Liver (tissue), 3 donors: Measurements from ENCODE around the gene APOBEC3H.

Experiments
- ATF3 ChIP-seq: IDR thresholded peaks from 2 replicates; pipeline ENCODE4 v1.6.1; 2016; ENCODE audit warnings: antibody characterized with exemption
- GABPA ChIP-seq, 2 donors: IDR thresholded peaks in 1 of 2; conservative IDR thresholded peaks in 1 of 2; 2 replicates each; pipeline ENCODE4 v1.6.1; 2016; ENCODE audit warnings: antibody characterized with exemption in 2 of 2, mild to moderate bottlenecking in 1 of 2, moderate library complexity in 1 of 2
- TAF1 ChIP-seq: conservative IDR thresholded peaks from 2 replicates; pipeline ENCODE4 v1.6.1; 2016; ENCODE audit warnings: antibody characterized with exemption, mild to moderate bottlenecking
- YY1 ChIP-seq: IDR thresholded peaks from 2 replicates; pipeline ENCODE4 v1.6.1; 2016; ENCODE audit warnings: antibody characterized with exemption, mild to moderate bottlenecking
- TF ChIP-seq, protein P1 (sequence below): fragments of 150-350 bp; IDR thresholded peaks from 2 replicates; pipeline ENCODE4 v1.5.1; 2017; ENCODE audit warnings: improper control_type of control experiment, low read depth, low read length; ENCODE audit not compliant: missing input control
- donor health status: healthy.
- donor health status: healthy.

- TF ChIP-seq TAF1 (no peak), GABPA (IDR thresholded peaks at IDR 0.05 in 1 of 2, conservative IDR thresholded peaks at IDR 0.05 in 1 of 2) (no peak), ATF3 (no peak), YY1 (no peak)
- TF ChIP-seq, protein P1, sequence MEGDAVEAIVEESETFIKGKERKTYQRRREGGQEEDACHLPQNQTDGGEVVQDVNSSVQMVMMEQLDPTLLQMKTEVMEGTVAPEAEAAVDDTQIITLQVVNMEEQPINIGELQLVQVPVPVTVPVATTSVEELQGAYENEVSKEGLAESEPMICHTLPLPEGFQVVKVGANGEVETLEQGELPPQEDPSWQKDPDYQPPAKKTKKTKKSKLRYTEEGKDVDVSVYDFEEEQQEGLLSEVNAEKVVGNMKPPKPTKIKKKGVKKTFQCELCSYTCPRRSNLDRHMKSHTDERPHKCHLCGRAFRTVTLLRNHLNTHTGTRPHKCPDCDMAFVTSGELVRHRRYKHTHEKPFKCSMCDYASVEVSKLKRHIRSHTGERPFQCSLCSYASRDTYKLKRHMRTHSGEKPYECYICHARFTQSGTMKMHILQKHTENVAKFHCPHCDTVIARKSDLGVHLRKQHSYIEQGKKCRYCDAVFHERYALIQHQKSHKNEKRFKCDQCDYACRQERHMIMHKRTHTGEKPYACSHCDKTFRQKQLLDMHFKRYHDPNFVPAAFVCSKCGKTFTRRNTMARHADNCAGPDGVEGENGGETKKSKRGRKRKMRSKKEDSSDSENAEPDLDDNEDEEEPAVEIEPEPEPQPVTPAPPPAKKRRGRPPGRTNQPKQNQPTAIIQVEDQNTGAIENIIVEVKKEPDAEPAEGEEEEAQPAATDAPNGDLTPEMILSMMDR = no peak
These were observed 56.2 kb downstream of the APOBEC3H start for GRCh38 chr22:39153220-39153717.
